AG04449 (cell line): ENCODE data around the gene TGFA.

Source experiments
- CTCF ChIA-PET: fragments of 350-600 bp; formaldehyde crosslinking; extraction: SDS; loops from one replicate; lab custom pipeline; 2021; ENCODE audit warnings: antibody characterized with exemption; lab: Yijun Ruan, JAX
- POLR2A ChIA-PET: fragments of 400-600, 350-600 bp; formaldehyde crosslinking; extraction: SDS; loops from one replicate; lab custom pipeline; 2020; ENCODE audit warnings: antibody characterized with exemption, inconsistent platforms; lab: Yijun Ruan, JAX
- DNase-seq: peaks from one replicate; pipeline ENCODE4 v3.0.0-alpha.2; 2010; ENCODE audit warnings: low read depth, low spot score
- H3K4me3 ChIP-seq: 2 replicates; pipeline ENCODE4 v1.5.1; 2011; ENCODE audit warnings: low read depth, mild to moderate bottlenecking, control low read depth, low read length
- TF ChIP-seq, protein P1 (sequence below): IDR thresholded peaks from one replicate; pipeline ENCODE4 v1.5.1; 2011; ENCODE audit warnings: mild to moderate bottlenecking, moderate library complexity, low read length, control low read depth, inconsistent platforms; ENCODE audit not compliant: insufficient read depth; ENCODE audit errors: missing control alignments

The TGFA gene

DNA sequence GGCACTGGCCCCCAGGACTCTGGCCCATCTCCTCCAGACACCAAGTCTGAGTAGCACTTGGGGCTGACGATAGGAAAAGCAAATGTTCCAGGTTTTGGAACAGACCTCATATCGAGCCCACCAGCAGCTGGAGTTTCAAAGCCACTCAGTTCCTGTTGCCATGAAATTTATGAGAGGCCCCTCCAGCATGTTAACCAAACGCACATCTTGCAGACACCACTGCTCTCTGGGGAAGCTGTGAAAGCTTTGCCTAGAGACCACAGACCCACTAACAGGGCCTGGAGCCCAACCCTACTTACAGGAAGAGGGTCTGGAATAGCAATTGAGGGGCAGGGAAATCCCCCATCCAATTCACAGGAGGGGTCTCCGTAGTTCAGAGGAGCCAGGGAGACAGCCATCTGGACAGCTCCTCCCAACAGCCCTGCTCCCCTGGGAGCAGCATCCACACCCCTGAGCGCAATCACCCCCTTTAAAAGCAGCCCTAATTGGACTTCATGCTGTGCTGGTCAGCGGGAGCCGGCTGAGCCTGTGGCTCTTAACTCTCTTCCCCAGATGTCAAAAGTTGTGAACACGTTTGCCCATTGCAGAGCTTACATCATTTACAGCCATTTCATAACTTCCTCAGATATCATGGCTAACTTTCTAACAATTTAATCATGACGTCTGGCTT lies 81.3 kb downstream of the TGFA start:
- no peak for DNase-seq
- H3K4me3 ChIP-seq, result no peak overlapping the region
- CTCF ChIA-PET, result no interaction called here
- POLR2A ChIA-PET, result no interaction called here
- TF ChIP-seq, protein P1, sequence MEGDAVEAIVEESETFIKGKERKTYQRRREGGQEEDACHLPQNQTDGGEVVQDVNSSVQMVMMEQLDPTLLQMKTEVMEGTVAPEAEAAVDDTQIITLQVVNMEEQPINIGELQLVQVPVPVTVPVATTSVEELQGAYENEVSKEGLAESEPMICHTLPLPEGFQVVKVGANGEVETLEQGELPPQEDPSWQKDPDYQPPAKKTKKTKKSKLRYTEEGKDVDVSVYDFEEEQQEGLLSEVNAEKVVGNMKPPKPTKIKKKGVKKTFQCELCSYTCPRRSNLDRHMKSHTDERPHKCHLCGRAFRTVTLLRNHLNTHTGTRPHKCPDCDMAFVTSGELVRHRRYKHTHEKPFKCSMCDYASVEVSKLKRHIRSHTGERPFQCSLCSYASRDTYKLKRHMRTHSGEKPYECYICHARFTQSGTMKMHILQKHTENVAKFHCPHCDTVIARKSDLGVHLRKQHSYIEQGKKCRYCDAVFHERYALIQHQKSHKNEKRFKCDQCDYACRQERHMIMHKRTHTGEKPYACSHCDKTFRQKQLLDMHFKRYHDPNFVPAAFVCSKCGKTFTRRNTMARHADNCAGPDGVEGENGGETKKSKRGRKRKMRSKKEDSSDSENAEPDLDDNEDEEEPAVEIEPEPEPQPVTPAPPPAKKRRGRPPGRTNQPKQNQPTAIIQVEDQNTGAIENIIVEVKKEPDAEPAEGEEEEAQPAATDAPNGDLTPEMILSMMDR, result no peak

DNA sequence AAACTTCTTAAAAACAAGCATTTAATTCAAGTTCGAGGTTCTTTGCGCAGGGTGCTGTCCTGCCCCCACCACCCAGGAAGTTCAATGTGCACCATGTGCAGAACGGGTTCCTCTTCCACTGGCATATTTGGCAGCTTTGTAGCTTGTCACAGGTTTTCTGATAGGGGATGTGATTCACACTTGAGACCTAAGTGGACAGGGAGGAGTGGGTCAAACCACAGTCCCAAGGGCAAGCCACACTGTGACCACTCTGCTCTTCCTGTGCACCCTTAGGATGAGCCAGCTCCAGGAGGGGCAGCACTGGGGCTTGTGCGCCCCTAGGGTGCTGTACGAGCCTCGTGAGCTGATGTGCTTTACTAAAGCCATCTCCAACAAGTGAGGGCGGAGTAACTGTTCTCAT lies 82.5 kb downstream of the TGFA start:
- ChIA-PET POLR2A (no interaction called here), CTCF (no interaction called here)
- TF ChIP-seq, protein P1, result no peak
- no peak overlapping the region for H3K4me3 ChIP-seq
- DNase-seq, result no peak

DNA sequence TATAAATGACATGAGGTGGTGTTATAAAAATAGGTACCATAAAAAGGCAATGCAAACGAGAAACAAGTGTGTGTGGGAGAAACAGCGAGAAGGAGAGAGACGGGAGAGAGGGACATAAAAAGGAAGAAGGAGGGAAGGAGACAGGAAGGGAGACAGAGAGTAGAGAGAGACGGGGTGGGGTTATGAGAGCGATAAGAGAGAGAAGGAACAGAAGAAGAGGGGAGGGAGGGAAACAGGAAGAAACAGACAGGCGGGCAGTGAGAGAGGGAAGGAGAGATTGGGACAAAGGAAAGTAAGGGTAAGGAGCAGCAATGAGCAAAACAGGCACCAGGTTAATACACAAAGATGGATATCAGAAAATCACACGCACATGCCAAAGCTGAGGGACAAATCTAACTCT lies 83.7 kb downstream of the TGFA start:
- DNase-seq, result no peak
- TF ChIP-seq, protein P1, result no peak
- ChIA-PET POLR2A (no interaction called here), CTCF (no interaction called here)
- no peak overlapping the region for H3K4me3 ChIP-seq

DNA sequence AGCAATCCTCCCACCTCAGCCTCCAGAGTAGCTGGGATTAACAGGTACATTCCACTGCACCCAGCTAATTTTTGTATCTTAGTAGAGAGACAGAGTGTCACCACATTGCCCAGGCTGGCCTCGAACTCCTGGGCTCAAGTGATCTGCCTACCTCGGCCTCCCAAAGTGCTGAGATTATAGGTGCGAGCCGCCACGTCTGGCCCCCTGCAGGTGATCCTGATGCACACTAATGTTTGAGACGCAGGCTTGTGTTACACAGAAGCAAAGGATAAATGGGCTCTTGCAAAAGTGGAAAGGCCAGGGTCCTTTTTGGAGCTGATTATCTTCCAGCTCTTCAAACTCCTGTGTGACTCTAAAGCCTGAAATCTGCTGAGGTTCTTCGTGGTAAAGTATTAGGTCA lies 84.2 kb downstream of the TGFA start:
- POLR2A ChIA-PET, result no interaction called here
- TF ChIP-seq, protein P1, result no peak
- CTCF ChIA-PET, result no interaction called here
- no peak for DNase-seq
- H3K4me3 ChIP-seq, result no peak overlapping the region

DNA sequence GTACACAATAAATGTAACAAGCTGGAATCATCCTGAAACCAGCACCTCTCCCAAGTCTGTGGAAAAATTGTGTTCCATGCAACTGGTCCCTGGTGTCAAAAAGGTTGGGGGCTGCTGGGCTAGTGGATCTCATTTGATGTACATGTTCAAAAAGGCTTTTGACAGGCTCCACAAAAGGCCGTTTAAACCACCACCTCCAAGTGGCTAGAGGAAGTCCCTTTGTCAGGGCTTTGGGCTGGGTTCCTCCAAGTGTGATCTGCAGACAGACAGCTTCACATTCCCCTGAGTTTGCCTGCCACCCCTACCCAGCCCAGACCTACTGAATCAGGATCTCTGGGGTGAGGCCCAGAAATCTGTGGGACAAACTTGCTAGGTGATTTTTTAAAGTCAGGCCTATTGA lies 84.7 kb downstream of the TGFA start:
- no peak overlapping the region for H3K4me3 ChIP-seq
- no peak for DNase-seq
- POLR2A ChIA-PET, result no interaction called here
- CTCF ChIA-PET, result no interaction called here
- TF ChIP-seq, protein P1, result no peak

DNA sequence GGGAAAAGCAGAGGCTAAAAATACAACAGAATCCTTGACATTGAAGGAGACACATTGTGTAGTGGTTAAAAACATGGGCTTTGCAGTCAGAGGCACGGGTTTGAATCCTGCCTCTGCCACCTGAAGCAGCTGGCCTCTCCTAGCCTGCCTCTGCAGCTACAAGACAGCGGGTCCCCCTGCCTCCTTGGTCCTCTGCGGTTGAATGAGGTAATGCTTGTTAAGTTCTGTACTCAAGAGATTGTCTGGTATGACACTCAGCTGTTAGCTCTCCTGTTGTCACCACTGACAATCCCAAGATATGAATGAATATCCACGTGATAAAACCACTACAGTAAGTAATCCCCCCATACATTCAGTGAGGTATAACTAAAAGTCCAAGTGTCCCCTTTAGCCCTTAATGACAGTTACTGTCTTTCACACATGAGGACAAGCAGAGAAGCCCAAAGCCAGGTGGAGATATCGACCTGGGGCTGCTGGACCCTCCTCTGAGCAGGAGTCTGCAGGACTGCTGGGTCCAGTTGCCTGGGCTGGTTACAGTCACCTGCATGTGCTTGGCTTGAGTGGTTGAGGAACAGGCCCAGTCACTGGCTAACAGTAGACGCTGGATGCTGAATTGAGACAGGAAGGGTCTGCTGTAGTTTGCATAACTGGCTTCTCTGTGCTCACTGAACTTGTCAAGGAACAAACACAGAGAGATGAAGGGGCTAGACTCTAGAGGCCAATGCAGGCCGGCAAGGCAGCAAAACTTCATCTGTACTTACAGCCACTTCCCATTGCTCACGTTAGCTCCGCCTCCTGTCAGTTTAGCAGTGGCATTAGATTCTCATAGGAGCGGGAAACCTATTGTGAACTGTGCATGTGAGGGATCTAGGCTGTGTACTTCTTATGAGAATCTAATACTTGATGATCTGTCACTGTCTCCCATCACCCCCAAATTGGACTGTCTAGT lies 85.5 kb downstream of the TGFA start:
- DNase-seq, result no peak
- ChIA-PET POLR2A (no interaction called here), CTCF (no interaction called here)
- TF ChIP-seq, protein P1, result no peak
- H3K4me3 ChIP-seq, result no peak overlapping the region
